ENCODE results near the gene CD79B.

DNA sequence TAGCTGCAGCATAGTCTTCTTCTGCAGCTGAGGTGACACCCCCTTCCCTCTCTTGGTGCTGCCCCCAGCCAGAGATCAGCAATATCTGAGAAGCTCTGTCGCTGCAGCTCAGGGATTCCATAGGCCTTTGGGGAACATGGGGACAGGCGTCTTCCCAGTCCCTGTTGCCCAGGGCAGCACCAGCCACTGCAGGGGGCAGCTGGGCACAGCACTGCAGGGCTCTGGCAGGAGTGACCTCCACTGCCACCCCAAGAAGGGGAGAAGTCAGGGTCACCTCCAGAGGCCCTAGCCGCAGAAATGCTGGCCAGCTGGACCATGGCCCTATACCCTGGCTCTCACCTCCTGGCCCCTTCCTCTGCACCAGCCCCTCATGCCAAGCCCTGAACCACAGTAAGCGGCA, 23.7 kb upstream of the CD79B start:
- TF ChIP-seq KLF13 (tag; IDR thresholded peaks at IDR 0.05; ENCODE audit: borderline replicate concordance, low read depth): no peak
- no peak for TF ChIP-seq MAFK (IDR thresholded peaks at IDR 0.05; ENCODE audit: low read length)
- TF ChIP-seq, protein P1, sequence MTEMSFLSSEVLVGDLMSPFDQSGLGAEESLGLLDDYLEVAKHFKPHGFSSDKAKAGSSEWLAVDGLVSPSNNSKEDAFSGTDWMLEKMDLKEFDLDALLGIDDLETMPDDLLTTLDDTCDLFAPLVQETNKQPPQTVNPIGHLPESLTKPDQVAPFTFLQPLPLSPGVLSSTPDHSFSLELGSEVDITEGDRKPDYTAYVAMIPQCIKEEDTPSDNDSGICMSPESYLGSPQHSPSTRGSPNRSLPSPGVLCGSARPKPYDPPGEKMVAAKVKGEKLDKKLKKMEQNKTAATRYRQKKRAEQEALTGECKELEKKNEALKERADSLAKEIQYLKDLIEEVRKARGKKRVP (CRISPR knock-in tag; IDR thresholded peaks at IDR 0.05): no peak
- no peak for TF ChIP-seq ARHGAP35 (IDR thresholded peaks at IDR 0.05; ENCODE audit: partially characterized antibody)
- no peak for TF ChIP-seq POLR2H (tag; IDR thresholded peaks at IDR 0.05; ENCODE audit: low read depth)
- TF ChIP-seq, protein P2, sequence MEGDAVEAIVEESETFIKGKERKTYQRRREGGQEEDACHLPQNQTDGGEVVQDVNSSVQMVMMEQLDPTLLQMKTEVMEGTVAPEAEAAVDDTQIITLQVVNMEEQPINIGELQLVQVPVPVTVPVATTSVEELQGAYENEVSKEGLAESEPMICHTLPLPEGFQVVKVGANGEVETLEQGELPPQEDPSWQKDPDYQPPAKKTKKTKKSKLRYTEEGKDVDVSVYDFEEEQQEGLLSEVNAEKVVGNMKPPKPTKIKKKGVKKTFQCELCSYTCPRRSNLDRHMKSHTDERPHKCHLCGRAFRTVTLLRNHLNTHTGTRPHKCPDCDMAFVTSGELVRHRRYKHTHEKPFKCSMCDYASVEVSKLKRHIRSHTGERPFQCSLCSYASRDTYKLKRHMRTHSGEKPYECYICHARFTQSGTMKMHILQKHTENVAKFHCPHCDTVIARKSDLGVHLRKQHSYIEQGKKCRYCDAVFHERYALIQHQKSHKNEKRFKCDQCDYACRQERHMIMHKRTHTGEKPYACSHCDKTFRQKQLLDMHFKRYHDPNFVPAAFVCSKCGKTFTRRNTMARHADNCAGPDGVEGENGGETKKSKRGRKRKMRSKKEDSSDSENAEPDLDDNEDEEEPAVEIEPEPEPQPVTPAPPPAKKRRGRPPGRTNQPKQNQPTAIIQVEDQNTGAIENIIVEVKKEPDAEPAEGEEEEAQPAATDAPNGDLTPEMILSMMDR (IDR thresholded peaks at IDR 0.05 in 2 of 3, conservative IDR thresholded peaks at IDR 0.05 in 1 of 3; ENCODE audit: insufficient read depth in 2 of 3, low read depth in 1 of 3, low read length in 3 of 3): no peak
- TF ChIP-seq, protein P3, sequence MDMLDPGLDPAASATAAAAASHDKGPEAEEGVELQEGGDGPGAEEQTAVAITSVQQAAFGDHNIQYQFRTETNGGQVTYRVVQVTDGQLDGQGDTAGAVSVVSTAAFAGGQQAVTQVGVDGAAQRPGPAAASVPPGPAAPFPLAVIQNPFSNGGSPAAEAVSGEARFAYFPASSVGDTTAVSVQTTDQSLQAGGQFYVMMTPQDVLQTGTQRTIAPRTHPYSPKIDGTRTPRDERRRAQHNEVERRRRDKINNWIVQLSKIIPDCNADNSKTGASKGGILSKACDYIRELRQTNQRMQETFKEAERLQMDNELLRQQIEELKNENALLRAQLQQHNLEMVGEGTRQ (CRISPR knock-in tag; IDR thresholded peaks at IDR 0.05): no peak
- TF ChIP-seq ZNF561 (CRISPR knock-in tag; conservative IDR thresholded peaks at IDR 0.05): no peak
- no peak for TF ChIP-seq EZH2 (IDR thresholded peaks at IDR 0.05; ENCODE audit: borderline replicate concordance, low read depth, low read length)
- no peak for TF ChIP-seq BRCA1 (IDR thresholded peaks at IDR 0.05)
- TF ChIP-seq BRCA1 (CRISPR knock-in tag; IDR thresholded peaks at IDR 0.05): no peak
- TF ChIP-seq, protein P4, sequence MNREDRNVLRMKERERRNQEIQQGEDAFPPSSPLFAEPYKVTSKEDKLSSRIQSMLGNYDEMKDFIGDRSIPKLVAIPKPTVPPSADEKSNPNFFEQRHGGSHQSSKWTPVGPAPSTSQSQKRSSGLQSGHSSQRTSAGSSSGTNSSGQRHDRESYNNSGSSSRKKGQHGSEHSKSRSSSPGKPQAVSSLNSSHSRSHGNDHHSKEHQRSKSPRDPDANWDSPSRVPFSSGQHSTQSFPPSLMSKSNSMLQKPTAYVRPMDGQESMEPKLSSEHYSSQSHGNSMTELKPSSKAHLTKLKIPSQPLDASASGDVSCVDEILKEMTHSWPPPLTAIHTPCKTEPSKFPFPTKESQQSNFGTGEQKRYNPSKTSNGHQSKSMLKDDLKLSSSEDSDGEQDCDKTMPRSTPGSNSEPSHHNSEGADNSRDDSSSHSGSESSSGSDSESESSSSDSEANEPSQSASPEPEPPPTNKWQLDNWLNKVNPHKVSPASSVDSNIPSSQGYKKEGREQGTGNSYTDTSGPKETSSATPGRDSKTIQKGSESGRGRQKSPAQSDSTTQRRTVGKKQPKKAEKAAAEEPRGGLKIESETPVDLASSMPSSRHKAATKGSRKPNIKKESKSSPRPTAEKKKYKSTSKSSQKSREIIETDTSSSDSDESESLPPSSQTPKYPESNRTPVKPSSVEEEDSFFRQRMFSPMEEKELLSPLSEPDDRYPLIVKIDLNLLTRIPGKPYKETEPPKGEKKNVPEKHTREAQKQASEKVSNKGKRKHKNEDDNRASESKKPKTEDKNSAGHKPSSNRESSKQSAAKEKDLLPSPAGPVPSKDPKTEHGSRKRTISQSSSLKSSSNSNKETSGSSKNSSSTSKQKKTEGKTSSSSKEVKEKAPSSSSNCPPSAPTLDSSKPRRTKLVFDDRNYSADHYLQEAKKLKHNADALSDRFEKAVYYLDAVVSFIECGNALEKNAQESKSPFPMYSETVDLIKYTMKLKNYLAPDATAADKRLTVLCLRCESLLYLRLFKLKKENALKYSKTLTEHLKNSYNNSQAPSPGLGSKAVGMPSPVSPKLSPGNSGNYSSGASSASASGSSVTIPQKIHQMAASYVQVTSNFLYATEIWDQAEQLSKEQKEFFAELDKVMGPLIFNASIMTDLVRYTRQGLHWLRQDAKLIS (CRISPR knock-in tag; IDR thresholded peaks at IDR 0.05): no peak
